HL-60 (cell line): Measurements from ENCODE around the gene ACOXL.

Source experiments
- GABPA ChIP-seq: IDR thresholded peaks from 2 replicates; pipeline ENCODE4 v1.6.1; 2012; ENCODE audit warnings: low read depth
- POLR2AphosphoS5 ChIP-seq: IDR thresholded peaks from 2 replicates; pipeline ENCODE4 v1.6.1; 2012; ENCODE audit warnings: low read depth
- REST ChIP-seq: IDR thresholded peaks from 2 replicates; pipeline ENCODE4 v1.6.1; 2012; ENCODE audit warnings: low read depth; ENCODE audit not compliant: insufficient replicate concordance
- SPI1 ChIP-seq: IDR thresholded peaks from 2 replicates; pipeline ENCODE4 v1.6.1; 2012; ENCODE audit warnings: low read depth, mild to moderate bottlenecking, borderline replicate concordance
- TF ChIP-seq, protein P1 (sequence below): IDR thresholded peaks from one replicate; pipeline ENCODE4 v1.5.1; 2011; ENCODE audit warnings: low read length, control low read depth, inconsistent platforms; ENCODE audit not compliant: insufficient read depth

- TF ChIP-seq POLR2AphosphoS5 (no peak), GABPA (no peak), REST (no peak), SPI1 (no peak)
- TF ChIP-seq, protein P1, sequence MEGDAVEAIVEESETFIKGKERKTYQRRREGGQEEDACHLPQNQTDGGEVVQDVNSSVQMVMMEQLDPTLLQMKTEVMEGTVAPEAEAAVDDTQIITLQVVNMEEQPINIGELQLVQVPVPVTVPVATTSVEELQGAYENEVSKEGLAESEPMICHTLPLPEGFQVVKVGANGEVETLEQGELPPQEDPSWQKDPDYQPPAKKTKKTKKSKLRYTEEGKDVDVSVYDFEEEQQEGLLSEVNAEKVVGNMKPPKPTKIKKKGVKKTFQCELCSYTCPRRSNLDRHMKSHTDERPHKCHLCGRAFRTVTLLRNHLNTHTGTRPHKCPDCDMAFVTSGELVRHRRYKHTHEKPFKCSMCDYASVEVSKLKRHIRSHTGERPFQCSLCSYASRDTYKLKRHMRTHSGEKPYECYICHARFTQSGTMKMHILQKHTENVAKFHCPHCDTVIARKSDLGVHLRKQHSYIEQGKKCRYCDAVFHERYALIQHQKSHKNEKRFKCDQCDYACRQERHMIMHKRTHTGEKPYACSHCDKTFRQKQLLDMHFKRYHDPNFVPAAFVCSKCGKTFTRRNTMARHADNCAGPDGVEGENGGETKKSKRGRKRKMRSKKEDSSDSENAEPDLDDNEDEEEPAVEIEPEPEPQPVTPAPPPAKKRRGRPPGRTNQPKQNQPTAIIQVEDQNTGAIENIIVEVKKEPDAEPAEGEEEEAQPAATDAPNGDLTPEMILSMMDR, result no peak
Observed at GRCh38 chr2:111113838-111114237, 381.5 kb downstream of the ACOXL start.
